ENCODE results near the gene C3orf52. TPM values are rescaled to one million over a fixed set of nuclear protein-coding genes. Genes with fewer than 3 reads are reported as not detected.

C3orf52 gene
- total RNA-seq, 1 donor from 2014 or later = 16.4 TPM

DNA sequence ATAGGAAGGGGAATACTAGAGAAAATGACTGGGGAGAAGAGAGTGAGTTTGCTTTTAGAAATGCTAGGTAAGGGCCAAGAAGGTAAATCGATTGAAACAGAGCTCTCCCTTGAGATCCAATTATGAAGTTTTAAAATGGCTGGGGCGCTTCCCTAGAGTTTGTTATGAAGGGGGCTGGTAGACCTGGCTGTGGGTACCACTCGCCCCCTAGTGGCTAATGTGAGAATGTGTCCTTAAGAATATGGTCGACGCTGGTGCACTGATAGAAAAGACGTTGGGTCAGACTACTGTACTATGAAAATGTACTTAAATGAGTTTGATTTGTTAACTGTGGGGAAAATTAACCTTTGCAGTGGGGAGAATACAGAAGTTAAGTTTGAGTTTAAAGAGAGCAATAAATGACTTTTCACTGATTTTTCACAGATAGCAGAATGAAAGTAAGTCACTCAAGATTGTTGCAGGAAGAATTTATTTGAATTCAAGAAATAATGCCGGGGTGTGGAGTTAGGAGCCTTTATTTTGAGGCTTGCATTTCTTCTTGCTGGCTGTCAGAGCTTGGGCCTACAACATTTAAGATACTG, 42.5 kb upstream of the C3orf52 start:
- Histone ChIP-seq H3K9me3 (no peaks in the 10 kb centered on the region), H3K27ac (no peak overlapping the region), H3K27me3 (ENCODE audit: low read depth) (no peaks in the 10 kb centered on the region), H3K4me1 (peaks cover 8% of the 10 kb centered on the region), H3K36me3 (no peaks in the 10 kb centered on the region), H3K4me3 (no peak overlapping the region)
- TF ChIP-seq, protein P1, sequence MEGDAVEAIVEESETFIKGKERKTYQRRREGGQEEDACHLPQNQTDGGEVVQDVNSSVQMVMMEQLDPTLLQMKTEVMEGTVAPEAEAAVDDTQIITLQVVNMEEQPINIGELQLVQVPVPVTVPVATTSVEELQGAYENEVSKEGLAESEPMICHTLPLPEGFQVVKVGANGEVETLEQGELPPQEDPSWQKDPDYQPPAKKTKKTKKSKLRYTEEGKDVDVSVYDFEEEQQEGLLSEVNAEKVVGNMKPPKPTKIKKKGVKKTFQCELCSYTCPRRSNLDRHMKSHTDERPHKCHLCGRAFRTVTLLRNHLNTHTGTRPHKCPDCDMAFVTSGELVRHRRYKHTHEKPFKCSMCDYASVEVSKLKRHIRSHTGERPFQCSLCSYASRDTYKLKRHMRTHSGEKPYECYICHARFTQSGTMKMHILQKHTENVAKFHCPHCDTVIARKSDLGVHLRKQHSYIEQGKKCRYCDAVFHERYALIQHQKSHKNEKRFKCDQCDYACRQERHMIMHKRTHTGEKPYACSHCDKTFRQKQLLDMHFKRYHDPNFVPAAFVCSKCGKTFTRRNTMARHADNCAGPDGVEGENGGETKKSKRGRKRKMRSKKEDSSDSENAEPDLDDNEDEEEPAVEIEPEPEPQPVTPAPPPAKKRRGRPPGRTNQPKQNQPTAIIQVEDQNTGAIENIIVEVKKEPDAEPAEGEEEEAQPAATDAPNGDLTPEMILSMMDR (IDR thresholded peaks at IDR 0.05) = peak; percentile 82
- ATAC-seq (peak; percentile 93 to 94), DNase-seq (no peak)
- intact Hi-C loops (cut with DNase I) = no loop called here

DNA sequence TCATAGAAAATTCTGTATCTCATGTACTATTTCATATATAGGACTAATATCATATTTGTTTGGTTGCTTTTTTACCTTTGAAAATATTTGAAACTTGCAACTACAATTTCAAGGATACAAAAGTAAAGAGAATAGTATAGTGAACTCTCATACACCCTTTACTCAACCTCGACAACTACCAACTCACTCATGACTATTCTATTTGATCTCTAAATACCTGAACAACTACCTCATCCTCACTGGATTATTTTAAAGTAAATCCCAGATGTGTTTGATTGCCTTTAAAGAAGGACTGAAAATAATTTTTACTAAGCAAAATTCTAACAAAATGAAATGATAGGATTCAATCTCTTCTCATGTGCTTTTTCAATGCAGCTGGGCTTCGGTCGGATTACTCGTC, 39.6 kb upstream of the C3orf52 start:
- no peak for ATAC-seq
- Histone ChIP-seq H3K36me3 (no peaks in the 10 kb centered on the region), H3K27me3 (ENCODE audit: low read depth) (no peaks in the 10 kb centered on the region), H3K27ac (no peak overlapping the region), H3K9me3 (no peaks in the 10 kb centered on the region), H3K4me3 (no peak overlapping the region), H3K4me1 (peaks cover 8% of the 10 kb centered on the region)
- intact Hi-C loops (cut with DNase I) = no loop called here
- DNase-seq = no peak
- TF ChIP-seq, protein P1 (IDR thresholded peaks at IDR 0.05) = no peak

DNA sequence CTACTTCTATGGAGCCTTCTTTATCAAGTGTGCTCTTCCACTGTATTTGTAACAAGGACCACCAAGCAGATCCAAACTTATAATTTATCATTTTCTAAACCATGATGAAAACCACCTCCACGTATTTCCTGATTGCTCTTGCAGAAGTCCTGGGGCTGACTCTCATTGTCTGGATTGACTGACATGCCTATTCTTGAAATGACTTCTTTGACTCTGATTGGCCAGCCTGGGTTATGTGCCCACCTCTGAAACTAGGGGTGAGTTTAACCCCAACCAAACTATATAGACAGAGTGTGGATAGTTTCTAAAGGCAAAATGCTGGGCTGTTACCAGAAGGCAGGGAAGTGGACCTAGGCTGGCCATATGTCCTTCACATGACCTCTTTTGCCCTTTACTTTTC, 38.9 kb upstream of the C3orf52 start:
- intact Hi-C loops (cut with DNase I) = no loop called here
- Histone ChIP-seq H3K4me3 (no peak overlapping the region), H3K9me3 (no peaks in the 10 kb centered on the region), H3K27me3 (ENCODE audit: low read depth) (no peaks in the 10 kb centered on the region), H3K27ac (no peak overlapping the region), H3K4me1 (peaks cover 8% of the 10 kb centered on the region), H3K36me3 (no peaks in the 10 kb centered on the region)
- ATAC-seq = no peak
- no peak for DNase-seq
- TF ChIP-seq, protein P1 (IDR thresholded peaks at IDR 0.05) = no peak

DNA sequence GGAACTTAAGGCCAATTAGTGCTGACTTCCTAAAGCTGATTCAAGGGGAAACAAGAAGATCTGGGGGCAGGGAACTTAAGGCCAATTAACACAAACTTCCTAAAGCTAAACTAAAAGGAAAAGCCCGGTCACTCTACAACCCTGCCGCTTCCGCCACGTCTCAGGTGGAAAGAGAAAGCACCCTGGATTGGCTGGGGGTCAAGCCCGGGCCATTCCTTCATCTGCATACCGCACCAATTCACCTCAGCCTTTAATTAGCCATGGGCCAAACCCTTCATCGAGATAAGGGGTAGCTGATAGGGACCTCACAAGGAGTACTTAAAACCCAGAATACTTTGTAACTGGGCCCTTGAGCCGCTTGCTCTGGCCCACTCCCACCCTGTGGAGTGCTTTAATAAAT, 37.3 kb upstream of the C3orf52 start:
- Histone ChIP-seq H3K27ac (no peak overlapping the region), H3K9me3 (no peaks in the 10 kb centered on the region), H3K4me3 (no peak overlapping the region), H3K27me3 (ENCODE audit: low read depth) (no peaks in the 10 kb centered on the region), H3K36me3 (no peaks in the 10 kb centered on the region), H3K4me1 (peaks cover under 1% of the 10 kb centered on the region)
- intact Hi-C loops (cut with DNase I) = no loop called here
- DNase-seq (peak; percentile 54), ATAC-seq (peak; percentile 76 to 87)
- TF ChIP-seq, protein P1 (IDR thresholded peaks at IDR 0.05) = no peak

DNA sequence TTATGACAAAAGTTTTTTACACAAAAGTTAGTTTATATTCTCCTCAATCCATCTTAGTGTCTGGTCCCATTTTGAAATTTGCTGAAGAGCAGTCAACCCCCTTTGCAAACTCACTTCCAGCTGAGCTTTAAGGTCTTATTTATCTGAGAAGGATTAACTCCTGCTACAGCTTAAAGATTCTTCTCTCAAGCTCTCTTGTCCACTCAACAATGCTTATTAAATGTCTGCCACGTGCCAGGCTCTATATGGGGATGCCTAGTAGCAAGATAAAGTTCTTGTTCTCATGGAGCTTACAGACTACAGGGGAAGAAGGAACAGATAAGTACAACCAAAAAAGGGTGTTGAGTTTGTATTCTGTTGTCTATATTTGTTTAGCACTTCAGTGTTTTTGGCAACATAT, 33.0 kb upstream of the C3orf52 start:
- no peak overlapping the region for H3K27ac ChIP-seq
- no peaks in the 10 kb centered on the region for H3K27me3 ChIP-seq (ENCODE audit: low read depth)
- TF ChIP-seq, protein P1 (IDR thresholded peaks at IDR 0.05) = no peak
- no peaks in the 10 kb centered on the region for H3K9me3 ChIP-seq
- no peak for DNase-seq
- intact Hi-C loops (cut with DNase I) = no loop called here
- H3K36me3 ChIP-seq = no peaks in the 10 kb centered on the region
- ATAC-seq = no peak
- H3K4me3 ChIP-seq = no peak overlapping the region
- no peaks in the 10 kb centered on the region for H3K4me1 ChIP-seq
